A172 (cell line): ENCODE data around the gene CHKB. TPM values are rescaled to one million over a fixed set of nuclear protein-coding genes. Genes with fewer than 3 reads are reported as not detected.
A peak's percentile ranks its signal among the peaks of the same experiment; 100 is the strongest.
"Not testable (repeated sequence)": the region's sequence is repeated elsewhere in the genome, so short reads cannot be mapped to it uniquely, and the experiment has no call there.

Experiments
- DNase-seq: peaks from one replicate; pipeline ENCODE4 v3.0.0-alpha.2; 2015; ENCODE audit warnings: low spot score
- total RNA-seq: library from RNA; depleted of rRNA; stranded (reverse); fragments of >200 nt; shearing (Covaris generic); gene quantifications from 2 replicates; pipeline ENCODE4 v1.2.3, GENCODE V29; 2014

CHKB gene
- total RNA-seq, 1 experiment from 2014 or later = 30.7 TPM

- no peak for DNase-seq
Measured at GRCh38 chr22:50548921-50549790, 33.5 kb downstream of the CHKB start.

DNA sequence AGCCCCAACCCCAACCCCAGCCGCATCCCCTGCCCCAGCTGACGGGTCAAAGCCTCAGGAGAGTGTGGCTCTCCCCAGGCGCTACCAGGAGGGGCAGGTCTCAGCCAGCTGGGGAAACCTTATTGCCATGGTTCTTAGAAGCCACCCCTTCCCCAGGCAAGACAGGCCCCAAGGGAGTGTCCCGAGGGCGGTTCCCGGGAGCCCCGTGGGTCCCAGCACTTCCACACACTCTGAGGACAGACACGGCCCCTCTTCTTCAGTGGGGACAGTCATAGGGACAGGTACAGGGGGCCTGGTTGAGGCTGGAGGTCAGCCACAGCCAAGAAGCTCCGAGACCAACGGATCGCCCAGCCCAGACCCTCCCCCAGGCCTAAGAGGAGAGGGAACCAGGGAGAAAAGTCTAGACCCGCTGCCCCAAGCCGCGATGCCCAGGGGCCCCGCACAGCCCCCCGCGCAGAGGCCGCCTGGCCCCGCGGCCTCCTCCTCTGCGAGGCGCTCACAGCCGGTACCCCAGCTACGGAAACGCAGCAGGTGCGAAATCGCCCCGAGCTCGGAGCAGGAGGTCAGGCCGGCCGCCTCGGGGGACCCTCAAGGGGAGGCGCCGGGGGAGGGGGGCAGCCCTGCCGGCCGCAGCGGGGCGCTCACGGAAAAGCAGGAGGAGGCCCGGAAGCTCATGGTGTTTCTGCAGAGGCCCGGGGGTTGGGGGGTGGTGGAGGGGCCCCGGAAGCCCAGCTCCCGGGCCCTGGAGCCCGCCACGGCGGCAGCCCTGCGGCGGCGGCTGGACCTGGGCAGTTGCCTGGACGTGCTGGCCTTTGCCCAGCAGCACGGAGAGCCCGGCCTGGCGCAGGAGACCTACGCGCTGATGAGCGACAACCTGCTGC lies 34.4 kb downstream of the CHKB start:
- DNase-seq = no peak

GRCh38 chr22:50547263-50547985 lies 35.2 kb downstream of the CHKB start:
- DNase-seq = no peak

DNA sequence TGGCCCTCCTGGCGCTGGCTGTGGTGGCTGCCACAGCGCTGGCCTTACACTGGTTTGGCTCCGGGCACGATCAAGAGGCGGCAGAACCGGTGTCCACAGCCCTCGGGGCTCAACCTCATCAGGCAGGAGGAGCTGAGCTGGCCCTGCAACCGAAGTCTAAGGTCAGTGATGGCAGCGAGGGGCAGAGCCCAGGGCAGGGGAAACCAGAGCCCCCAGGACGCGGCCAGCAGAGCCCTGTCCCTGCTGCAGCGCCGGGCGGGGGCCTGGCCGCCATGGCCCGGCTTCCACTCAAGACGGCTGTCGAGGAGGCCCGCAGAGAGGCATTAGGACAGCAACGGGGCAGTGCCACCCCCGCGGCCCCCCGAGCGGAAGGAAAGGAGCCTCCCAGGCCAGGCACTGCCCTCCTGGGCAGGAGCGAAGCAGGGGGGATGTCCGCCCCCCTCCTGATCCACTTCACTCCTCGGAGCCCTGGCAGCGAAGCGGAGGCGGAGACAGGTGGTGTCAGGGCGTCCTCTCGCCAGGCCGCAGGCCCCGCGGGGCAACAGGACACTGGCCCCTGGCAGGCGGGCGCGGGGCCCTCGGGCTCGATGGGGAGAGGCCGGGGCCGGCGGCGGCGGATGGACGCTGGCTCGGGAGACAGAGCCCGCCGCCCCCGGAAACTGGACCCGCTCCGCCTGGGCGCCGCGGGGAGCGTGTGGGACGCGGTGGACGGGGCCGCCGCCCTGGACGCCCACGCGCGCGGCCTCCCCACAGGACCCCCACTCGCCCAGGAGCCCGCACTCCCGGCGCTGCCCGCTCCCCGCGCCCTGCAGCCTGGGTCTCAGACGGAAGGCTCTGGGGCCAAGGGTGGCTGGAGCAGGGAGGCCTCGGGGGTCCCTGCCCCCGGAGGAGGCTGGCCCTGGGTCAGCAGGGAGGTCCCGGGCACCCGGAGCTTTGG lies 36.1 kb downstream of the CHKB start:
- no peak for DNase-seq

DNA sequence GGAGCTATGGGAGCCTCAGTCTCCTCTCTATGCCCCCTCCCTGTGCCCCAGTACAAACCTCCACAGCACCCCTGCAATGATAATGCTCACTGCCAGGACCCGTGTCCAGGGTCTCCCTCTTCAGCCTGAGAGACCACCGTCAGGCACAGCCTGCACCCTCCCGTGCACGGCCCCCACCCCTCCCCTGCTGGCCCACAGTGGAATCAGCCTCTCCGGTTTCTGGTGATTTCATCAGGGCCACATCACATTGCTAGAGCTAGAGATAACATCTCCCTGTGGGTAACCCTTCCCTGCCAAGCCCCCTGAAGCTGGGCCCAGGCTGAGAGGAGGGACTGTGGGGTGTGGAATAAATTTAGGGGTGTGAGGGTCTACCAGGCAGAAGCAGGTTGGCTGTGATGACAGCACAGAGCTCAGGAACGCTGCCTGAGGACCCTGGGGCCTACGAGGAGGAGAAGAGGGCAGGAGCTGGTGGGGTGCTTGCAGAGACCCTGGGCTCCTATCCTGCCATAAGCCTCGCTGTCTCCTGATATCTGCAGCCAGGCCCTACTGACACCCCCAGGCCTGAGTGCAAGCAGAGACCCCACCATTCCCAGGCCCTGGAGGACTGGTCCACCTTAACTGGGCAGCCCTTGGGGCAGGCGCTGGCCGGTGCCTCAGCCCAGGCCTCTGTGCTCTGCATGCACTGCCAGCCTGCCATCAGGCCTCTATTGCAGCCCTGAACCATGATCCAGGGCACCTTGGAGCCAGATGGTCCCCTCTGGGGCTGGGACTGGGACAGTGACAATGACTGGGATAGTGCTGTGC lies 36.9 kb downstream of the CHKB start, which contains the start of gene KLHDC7B:
Gene KLHDC7B, plus strand, starts transcription at position 378 of the 804 bp plus-strand sequence. Its CDS starts 345 bp downstream, at position 723.
- DNase-seq = no peak

- DNase-seq = no peak
Measured at GRCh38 chr22:50544746-50545253, 37.8 kb downstream of the CHKB start.

GRCh38 chr22:50544078-50544745 lies 38.4 kb downstream of the CHKB start:
- DNase-seq = no peak

DNA sequence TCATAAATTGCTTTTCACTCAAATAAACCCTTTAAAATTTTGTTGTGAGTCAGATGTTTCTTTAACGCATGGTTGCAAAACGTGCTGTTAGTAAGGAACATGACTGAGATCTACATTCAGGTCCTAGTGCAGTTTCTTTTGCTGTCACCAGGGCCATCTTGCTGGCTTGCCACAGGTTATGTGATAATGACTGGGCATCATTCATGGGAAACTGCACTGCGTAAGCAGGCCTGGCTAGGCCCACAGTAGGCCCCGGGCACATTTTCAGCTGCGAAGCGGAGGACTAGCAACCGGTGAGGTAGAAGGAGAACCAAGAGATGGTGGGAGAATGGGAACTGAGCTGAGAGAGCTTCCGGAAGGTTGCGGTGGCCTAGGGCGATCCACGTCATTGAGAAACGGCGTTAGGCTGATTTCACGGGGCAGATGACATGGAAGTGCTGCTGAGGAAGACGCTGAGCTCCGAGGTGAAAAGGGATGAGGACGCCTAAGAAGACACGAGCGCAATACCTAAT lies 40.2 kb downstream of the CHKB start:
- DNase-seq = no peak

DNA sequence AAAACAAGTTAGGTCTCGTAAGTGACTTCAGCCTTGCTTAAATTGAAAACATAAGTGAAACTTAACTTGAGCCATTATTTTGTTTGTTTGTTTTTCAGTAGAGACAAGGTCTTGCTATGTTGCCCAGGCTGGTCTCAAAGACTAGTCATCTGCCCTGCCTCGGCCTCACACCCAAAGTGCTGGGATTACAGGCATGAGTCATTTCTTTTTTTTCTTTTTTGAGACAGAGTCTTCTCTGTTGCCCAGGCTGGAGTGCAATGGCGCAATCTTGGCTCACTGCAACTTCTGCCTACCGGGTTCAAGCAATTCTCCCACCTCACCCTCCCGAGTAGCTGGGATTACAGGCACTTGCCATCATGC lies 41.0 kb downstream of the CHKB start:
- DNase-seq = peak; percentile 41

DNA sequence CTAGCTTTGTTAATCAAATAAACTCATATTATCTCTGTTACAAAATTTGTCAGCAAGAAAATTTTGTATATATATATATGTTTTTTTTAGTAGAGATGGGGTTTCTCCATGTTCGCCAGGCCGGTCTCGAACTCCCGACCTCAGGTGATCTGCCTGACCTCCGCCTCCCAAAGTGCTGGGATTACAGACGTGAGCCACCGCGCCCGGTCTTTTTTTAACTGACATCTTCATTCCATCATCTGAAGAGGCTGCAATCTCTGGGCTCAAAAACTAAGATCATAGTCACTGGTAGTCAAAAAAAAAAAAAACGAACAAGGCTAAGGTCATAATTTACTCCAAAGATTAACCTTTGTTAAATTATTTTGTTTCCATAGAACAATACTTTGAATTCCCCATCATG lies 42.3 kb downstream of the CHKB start:
- no peak for DNase-seq

GRCh38 chr22:50537765-50538164 lies 44.9 kb downstream of the CHKB start:
- no peak for DNase-seq

DNA sequence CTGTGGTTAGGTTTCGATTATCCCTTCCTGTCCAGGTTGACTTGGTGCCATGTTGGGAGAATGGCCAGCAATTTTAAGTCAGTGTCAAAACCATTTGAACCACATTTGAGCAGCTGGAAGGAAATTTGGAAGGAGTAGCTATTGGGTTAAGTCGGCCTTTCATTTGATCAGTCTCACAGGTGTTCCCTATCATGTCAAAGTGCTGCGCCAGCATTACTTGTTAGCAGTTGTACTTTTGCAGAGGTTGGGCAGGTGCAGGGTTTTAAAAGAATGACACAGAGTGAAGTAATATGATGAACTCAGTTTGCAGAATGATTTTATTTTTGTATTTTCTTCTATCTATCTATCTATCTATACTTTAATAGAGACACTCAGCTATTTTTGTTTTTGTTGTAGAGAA lies 46.4 kb downstream of the CHKB start:
- DNase-seq = no peak

DNA sequence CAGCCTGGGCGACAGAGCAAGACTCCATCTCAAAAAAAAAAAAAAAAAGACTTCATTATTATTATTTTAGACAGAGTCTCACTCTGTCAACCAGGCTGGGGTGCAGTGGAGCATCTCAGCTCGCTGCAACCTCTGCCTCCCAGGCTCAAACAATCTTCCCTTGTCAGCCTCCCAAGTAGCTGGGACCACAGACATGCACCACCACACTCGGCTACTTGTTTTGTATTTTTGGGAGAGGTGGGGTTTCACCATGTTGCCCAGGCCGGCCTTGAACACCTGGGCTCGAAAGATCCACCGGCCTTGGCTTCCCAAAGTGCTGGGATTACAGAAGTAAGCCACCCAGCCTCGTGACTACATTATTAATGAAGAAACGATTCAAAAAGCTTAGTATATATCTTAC lies 47.5 kb downstream of the CHKB start:
- DNase-seq = no peak

- not testable (repeated sequence) for DNase-seq
Measured at GRCh38 chr22:50533856-50534711, 48.6 kb downstream of the CHKB start.

DNA sequence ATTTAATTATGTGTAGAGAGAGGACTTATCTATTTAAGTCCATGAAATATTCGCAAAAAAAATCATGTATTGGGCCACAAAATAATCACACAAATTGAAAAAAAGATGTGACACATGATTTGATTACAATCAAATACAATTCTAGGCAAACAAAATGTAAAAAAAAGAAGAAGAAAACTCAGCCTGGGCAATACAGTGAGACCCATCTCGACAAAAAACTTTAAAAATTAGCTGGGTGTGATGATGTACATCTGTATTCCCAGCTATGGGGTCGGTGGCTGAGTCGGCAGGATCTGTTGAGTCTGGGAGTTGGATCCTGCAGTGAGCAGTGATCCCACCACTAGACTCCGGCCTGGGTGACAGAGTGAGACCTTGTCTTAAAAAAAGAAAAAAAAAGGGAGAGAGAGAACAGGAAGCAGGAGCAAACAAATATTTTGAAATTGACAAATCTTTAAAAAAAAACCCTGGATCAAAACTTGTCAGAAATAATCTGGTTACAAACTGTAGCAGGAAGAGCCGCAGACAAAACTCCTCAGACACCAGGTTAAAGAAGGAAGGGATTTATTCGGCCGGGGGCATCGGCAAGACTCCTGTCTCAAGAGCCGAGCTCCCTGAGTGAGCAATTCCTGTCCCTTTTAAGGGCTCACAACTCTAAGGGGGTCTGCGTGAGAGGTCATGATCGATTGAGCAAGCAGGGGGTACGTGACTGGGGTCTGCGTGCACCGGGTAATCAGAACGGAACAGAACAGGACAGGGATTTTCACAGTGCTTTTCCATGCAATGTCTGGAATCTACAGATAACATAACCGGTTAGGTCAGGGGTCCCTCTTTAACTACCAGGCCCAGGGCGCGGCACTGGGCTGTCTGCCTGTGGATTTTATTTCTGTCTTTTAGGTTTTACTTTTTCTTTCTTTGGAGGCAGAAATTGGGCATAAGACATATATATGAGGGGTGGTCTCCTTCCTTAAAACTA lies 49.5 kb downstream of the CHKB start:
- DNase-seq = no peak

- DNase-seq = no peak
Measured at GRCh38 chr22:50531962-50532674, 50.5 kb downstream of the CHKB start.
